Stimulated activated naive B cell treated with anti-CD40 and anti-IgM and Interleukin-4, amounts not matched to agents 10 μg/mL and 1 μg/mL and 100 μg/mL, for 72 hours (primary cell): ENCODE results near the gene ITGAV.

Source experiments
- ATAC-seq, 2 donors: fragments of 150-1000 bp; cut with Tn5 transposase; replicated peaks; 2 replicates each; pipeline ENCODE4 v1.10.0; 2021; ENCODE audit warnings: moderate library complexity in 1 of 2
- DNase-seq: peaks from one replicate; pipeline ENCODE4 v3.0.0; 2021
- H3K27ac Mint-ChIP-seq: one replicate; pipeline ENCODE4 v1.8.0; 2022; ENCODE audit warnings: mild to moderate bottlenecking, mixed read lengths
- H3K27me3 Mint-ChIP-seq, 2 donors: one replicate each; pipeline ENCODE4 v1.8.0; 2022; ENCODE audit warnings: mixed read lengths in 2 of 2
- H3K36me3 Mint-ChIP-seq, 2 donors: one replicate each; pipeline ENCODE4 v1.8.0; 2022; ENCODE audit warnings: mixed read lengths in 2 of 2, mild to moderate bottlenecking in 1 of 2
- H3K4me1 Mint-ChIP-seq, 2 donors: one replicate each; pipeline ENCODE4 v1.8.0; 2022; ENCODE audit warnings: mixed read lengths in 2 of 2, mild to moderate bottlenecking in 1 of 2
- H3K4me3 Mint-ChIP-seq, 2 donors: one replicate each; pipeline ENCODE4 v1.8.0; 2022; ENCODE audit warnings: mild to moderate bottlenecking in 2 of 2, mixed read lengths in 2 of 2, moderate library complexity in 1 of 2
- H3K9me3 Mint-ChIP-seq, 2 donors: one replicate each; pipeline ENCODE4 v1.8.0; 2022; ENCODE audit warnings: mixed read lengths in 2 of 2, mild to moderate bottlenecking in 1 of 2

Gene ITGAV

GRCh38 chr2:186641807-186642321 lies 52.0 kb downstream of the ITGAV start:
- Mint-ChIP-seq H3K36me3 (peaks cover 3 to 6% of the 10 kb centered on the region in 2 donors), H3K4me3 (no peak overlapping the region), H3K27me3 (no peaks in the 10 kb centered on the region), H3K4me1 (peaks cover 0 to 4% of the 10 kb centered on the region in 2 donors), H3K9me3 (no peaks in the 10 kb centered on the region), H3K27ac (no peak overlapping the region)
- peak; percentile 76 to 81 for ATAC-seq
- DNase-seq: peak; percentile 13

GRCh38 chr2:186644791-186645190 lies 54.9 kb downstream of the ITGAV start:
- Mint-ChIP-seq H3K9me3 (no peaks in the 10 kb centered on the region), H3K4me3 (no peak overlapping the region), H3K27me3 (no peaks in the 10 kb centered on the region), H3K27ac (no peak overlapping the region), H3K4me1 (peaks cover 0 to 4% of the 10 kb centered on the region in 2 donors), H3K36me3 (peaks cover 3% of the 10 kb centered on the region in 2 donors)
- no peak for DNase-seq
- no peak for ATAC-seq

- no peaks in the 10 kb centered on the region for H3K9me3 Mint-ChIP-seq
- H3K27ac Mint-ChIP-seq: no peak overlapping the region
- ATAC-seq (no peak), DNase-seq (no peak)
- H3K4me3 Mint-ChIP-seq: no peak overlapping the region
- no peaks in the 10 kb centered on the region for H3K4me1 Mint-ChIP-seq
- no peaks in the 10 kb centered on the region for H3K27me3 Mint-ChIP-seq
- H3K36me3 Mint-ChIP-seq: peaks cover 3% of the 10 kb centered on the region in 2 donors
Observed at GRCh38 chr2:186645999-186646398, 56.1 kb downstream of the ITGAV start.

- H3K4me3 Mint-ChIP-seq: no peak overlapping the region
- H3K36me3 Mint-ChIP-seq: peaks cover 3% of the 10 kb centered on the region in 2 donors
- H3K9me3 Mint-ChIP-seq: no peaks in the 10 kb centered on the region
- no peak overlapping the region for H3K27ac Mint-ChIP-seq
- no peaks in the 10 kb centered on the region for H3K27me3 Mint-ChIP-seq
- H3K4me1 Mint-ChIP-seq: no peaks in the 10 kb centered on the region
- no peak for DNase-seq
- ATAC-seq: no peak
Observed at GRCh38 chr2:186648130-186648529, 58.3 kb downstream of the ITGAV start.

- H3K4me3 Mint-ChIP-seq: no peak overlapping the region
- H3K4me1 Mint-ChIP-seq: no peaks in the 10 kb centered on the region
- H3K27me3 Mint-ChIP-seq: no peaks in the 10 kb centered on the region
Observed at GRCh38 chr2:186653511-186653910, 63.7 kb downstream of the ITGAV start.

DNA sequence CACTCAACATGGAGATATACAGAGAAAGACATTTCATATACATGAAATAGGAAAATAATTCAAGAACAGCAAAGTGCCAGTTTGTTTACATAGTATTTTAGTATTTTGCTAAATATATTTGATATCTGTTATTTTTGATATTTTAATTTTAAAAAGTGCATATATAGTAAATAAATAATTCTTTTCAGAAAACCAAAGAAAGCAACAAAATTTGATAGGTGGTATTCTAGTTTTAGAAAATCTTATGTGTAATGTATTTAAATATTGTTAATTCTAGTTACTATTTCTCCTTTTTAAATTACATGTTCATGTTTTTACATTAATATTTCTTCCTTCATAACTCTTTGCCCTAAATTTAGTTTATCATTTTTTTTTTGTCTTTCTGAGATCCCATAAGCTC lies 69.5 kb downstream of the ITGAV start:
- Mint-ChIP-seq H3K4me3 (no peak overlapping the region), H3K9me3 (no peaks in the 10 kb centered on the region), H3K27me3 (no peaks in the 10 kb centered on the region), H3K36me3 (peaks cover 4 to 6% of the 10 kb centered on the region in 2 donors), H3K4me1 (no peaks in the 10 kb centered on the region), H3K27ac (no peak overlapping the region)
- ATAC-seq (no peak), DNase-seq (no peak)

More at GRCh38 chr2:186653511-186653910, 63.7 kb downstream of the ITGAV start:
- Mint-ChIP-seq H3K36me3 (peaks cover 2 to 6% of the 10 kb centered on the region in 2 donors), H3K9me3 (no peaks in the 10 kb centered on the region), H3K27ac (no peak overlapping the region)
- DNase-seq (no peak), ATAC-seq (no peak)

DNA sequence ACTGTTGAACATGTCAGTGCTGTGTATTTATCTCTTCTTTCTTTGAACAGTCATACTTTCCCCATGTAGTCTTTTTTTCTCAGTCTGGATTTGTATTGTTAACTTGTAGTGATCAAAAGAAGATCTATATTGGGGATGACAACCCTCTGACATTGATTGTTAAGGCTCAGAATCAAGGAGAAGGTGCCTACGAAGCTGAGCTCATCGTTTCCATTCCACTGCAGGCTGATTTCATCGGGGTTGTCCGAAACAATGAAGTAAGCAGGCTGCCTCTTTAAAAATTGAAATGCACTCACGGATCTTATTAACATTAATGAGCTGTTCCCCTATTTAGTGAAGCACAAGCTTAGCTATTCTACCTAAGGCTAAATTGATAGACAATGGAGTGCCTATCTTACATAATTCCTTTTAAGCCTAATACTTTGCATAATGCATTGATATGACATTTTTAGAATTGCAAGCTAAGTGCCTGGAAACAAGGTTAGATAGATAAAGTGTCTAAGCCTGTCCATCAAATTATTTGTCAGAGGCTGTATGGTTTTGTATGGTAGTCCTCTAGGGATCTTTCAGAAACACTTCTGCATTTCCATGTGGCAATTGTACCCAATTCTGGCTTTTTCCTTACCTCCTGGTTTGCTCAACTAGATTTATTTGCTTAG lies 74.7 kb downstream of the ITGAV start:
- H3K4me1 Mint-ChIP-seq: no peaks in the 10 kb centered on the region
- no peaks in the 10 kb centered on the region for H3K9me3 Mint-ChIP-seq
- H3K4me3 Mint-ChIP-seq: no peak overlapping the region
- H3K27me3 Mint-ChIP-seq: no peaks in the 10 kb centered on the region
- H3K36me3 Mint-ChIP-seq: peaks cover 0 to 7% of the 10 kb centered on the region in 2 donors
- DNase-seq (no peak), ATAC-seq (no peak)
- H3K27ac Mint-ChIP-seq: no peak overlapping the region

DNA sequence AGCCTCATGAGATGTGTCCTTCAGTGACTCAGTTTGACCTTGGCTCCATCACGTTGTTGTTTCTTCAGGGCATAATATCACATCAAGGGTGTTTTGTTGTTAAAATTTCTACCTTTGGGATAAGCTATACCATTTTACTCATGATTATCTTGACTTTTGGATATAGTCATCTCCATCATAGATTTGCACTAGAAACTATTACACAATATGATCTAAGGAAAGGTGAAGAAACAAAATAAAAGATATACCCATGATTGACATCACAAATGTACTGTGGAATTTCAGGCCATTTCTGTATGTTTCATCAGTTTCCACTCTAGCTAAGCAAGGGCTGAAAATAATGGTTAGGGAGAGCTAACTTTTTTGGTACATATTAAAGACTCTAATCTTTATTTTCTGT lies 79.3 kb downstream of the ITGAV start:
- Mint-ChIP-seq H3K4me3 (no peak overlapping the region), H3K9me3 (peaks cover 0 to 2% of the 10 kb centered on the region in 2 donors), H3K27me3 (no peaks in the 10 kb centered on the region), H3K36me3 (peaks cover 34 to 37% of the 10 kb centered on the region in 2 donors), H3K27ac (no peak overlapping the region), H3K4me1 (no peaks in the 10 kb centered on the region)
- no peak for ATAC-seq
- no peak for DNase-seq

DNA sequence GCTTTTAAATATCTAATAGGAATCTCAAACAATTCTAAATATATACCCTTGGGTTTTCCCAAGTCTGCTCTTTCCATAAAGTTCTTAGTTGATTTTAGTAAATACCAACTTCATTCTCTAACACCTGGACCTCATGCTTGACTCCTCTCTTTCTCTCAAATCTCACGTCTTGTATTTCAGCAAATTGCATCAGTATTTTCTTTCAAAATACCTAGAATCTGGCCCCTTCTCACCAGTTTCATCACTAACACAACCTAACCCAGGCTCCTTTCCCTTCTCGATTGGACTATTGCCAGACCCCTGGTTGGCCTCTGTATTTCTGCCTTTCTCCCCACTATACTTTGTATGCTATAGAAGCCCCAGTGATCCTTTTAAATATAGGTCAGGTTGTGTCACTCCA lies 81.0 kb downstream of the ITGAV start:
- no peaks in the 10 kb centered on the region for H3K4me1 Mint-ChIP-seq
- peaks cover 38 to 46% of the 10 kb centered on the region in 2 donors for H3K36me3 Mint-ChIP-seq
- no peak for DNase-seq
- peaks cover 0 to 2% of the 10 kb centered on the region in 2 donors for H3K9me3 Mint-ChIP-seq
- no peak overlapping the region for H3K27ac Mint-ChIP-seq
- no peak overlapping the region for H3K4me3 Mint-ChIP-seq
- ATAC-seq: no peak
- H3K27me3 Mint-ChIP-seq: no peaks in the 10 kb centered on the region

DNA sequence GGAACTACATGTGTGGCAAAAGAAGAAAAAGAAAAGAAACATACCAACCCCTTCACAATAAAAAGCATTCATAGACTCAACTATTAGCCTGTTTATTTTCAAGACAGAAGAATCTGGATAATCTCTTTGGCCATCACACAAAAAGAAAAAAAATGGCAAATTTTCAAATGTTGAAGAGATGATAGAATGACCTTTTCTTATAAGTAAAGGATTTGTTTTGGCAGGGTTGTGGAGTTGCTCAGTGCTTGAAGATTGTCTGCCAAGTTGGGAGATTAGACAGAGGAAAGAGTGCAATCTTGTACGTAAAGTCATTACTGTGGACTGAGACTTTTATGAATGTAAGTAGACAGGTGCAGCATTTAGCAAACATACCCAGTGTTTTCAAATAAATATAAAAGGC lies 85.5 kb downstream of the ITGAV start:
- peaks cover 0 to 2% of the 10 kb centered on the region in 2 donors for H3K9me3 Mint-ChIP-seq
- H3K27ac Mint-ChIP-seq: no peak overlapping the region
- peaks cover 32 to 44% of the 10 kb centered on the region in 2 donors for H3K36me3 Mint-ChIP-seq
- H3K4me1 Mint-ChIP-seq: no peaks in the 10 kb centered on the region
- ATAC-seq (no peak), DNase-seq (no peak)
- H3K4me3 Mint-ChIP-seq: no peak overlapping the region
- no peaks in the 10 kb centered on the region for H3K27me3 Mint-ChIP-seq

DNA sequence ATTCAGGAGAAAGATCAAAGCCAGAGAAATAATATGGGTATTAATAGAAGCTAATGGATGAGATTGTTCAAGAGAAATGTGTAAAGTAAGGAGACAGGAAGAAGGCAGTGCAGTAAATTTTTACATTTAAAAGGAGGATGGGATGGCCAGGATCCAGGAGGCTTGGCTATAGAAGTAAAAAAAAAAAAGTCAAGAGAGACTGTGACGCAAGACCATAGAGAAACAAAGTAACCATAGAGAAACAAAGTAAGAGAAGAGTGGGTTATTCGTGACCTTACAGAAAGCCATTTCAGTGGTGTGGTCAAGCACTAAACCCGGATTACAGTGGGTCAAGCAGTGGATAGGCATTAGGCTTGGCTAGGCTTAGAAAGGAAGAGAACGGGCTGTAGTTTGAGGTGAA lies 93.5 kb downstream of the ITGAV start:
- H3K27me3 Mint-ChIP-seq: no peaks in the 10 kb centered on the region
- H3K4me1 Mint-ChIP-seq: no peaks in the 10 kb centered on the region
- peaks cover 8 to 10% of the 10 kb centered on the region in 2 donors for H3K9me3 Mint-ChIP-seq
- no peak overlapping the region for H3K27ac Mint-ChIP-seq
- peaks cover 4 to 5% of the 10 kb centered on the region in 2 donors for H3K36me3 Mint-ChIP-seq
- DNase-seq (no peak), ATAC-seq (no peak)
- H3K4me3 Mint-ChIP-seq: no peak overlapping the region

GRCh38 chr2:186687807-186688211 lies 98.0 kb downstream of the ITGAV start:
- Mint-ChIP-seq H3K27me3 (peaks cover 8 to 10% of the 10 kb centered on the region in 2 donors), H3K36me3 (peaks cover 3 to 4% of the 10 kb centered on the region in 2 donors), H3K4me3 (no peak overlapping the region), H3K9me3 (peaks cover 8 to 10% of the 10 kb centered on the region in 2 donors), H3K27ac (no peak overlapping the region), H3K4me1 (peaks cover 0 to 4% of the 10 kb centered on the region in 2 donors)
- no peak for DNase-seq
- ATAC-seq: no peak

DNA sequence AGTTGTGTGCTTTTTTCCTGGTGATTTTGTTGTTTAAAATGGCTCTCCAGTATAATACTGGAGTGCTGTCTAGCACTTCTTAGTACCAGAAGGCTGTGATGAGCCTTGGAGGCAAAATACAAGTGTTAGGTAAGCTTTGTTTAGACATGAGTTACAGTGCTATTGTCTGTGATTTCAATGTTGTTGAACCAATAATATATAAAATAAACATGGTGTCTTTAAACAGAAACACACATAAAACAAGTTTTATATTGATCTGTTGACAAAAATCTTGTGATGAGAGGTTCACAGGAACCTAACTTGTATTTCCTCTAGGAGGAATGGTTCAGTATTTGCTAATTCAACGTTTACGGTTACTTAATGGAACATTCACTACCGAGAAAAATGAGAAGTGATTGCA lies 99.0 kb downstream of the ITGAV start:
- peaks cover 8 to 10% of the 10 kb centered on the region in 2 donors for H3K9me3 Mint-ChIP-seq
- DNase-seq (no peak), ATAC-seq (no peak)
- peaks cover 3 to 4% of the 10 kb centered on the region in 2 donors for H3K36me3 Mint-ChIP-seq
- no peak overlapping the region for H3K27ac Mint-ChIP-seq
- H3K4me3 Mint-ChIP-seq: no peak overlapping the region
- peaks cover 0 to 11% of the 10 kb centered on the region in 2 donors for H3K4me1 Mint-ChIP-seq
- H3K27me3 Mint-ChIP-seq: peaks cover 13 to 17% of the 10 kb centered on the region in 2 donors

GRCh38 chr2:186690786-186691185 lies 100.9 kb downstream of the ITGAV start:
- DNase-seq: no peak
- H3K9me3 Mint-ChIP-seq: peaks cover 5 to 8% of the 10 kb centered on the region in 2 donors
- H3K27me3 Mint-ChIP-seq: peaks cover 24 to 35% of the 10 kb centered on the region in 2 donors
- no peak for ATAC-seq
- H3K36me3 Mint-ChIP-seq: peaks cover 3 to 4% of the 10 kb centered on the region in 2 donors
- H3K4me1 Mint-ChIP-seq: peaks cover 8 to 28% of the 10 kb centered on the region in 2 donors
- no peak overlapping the region for H3K27ac Mint-ChIP-seq
- no peak overlapping the region for H3K4me3 Mint-ChIP-seq

- Mint-ChIP-seq H3K36me3 (peaks cover 3 to 4% of the 10 kb centered on the region in 2 donors), H3K27ac (no peak overlapping the region), H3K4me3 (no peak overlapping the region), H3K9me3 (peaks cover 4 to 8% of the 10 kb centered on the region in 2 donors), H3K4me1 (peaks cover 8 to 28% of the 10 kb centered on the region in 2 donors), H3K27me3 (peaks cover 25 to 35% of the 10 kb centered on the region in 2 donors)
- DNase-seq (no peak), ATAC-seq (no peak)
Observed at GRCh38 chr2:186691231-186691630, 101.4 kb downstream of the ITGAV start.
